GM21619 (cell line): ENCODE data around the gene CSNK1A1.
"Not testable (repeated sequence)": the region's sequence is repeated elsewhere in the genome, so short reads cannot be mapped to it uniquely, and the experiment has no call there.

ENCODE experiments used
- ATAC-seq: cut with Tn5 transposase; IDR thresholded peaks from one replicate; pipeline ENCODE4 v1.9.1; 2021; ENCODE audit not compliant: unreplicated experiment

The CSNK1A1 gene

DNA sequence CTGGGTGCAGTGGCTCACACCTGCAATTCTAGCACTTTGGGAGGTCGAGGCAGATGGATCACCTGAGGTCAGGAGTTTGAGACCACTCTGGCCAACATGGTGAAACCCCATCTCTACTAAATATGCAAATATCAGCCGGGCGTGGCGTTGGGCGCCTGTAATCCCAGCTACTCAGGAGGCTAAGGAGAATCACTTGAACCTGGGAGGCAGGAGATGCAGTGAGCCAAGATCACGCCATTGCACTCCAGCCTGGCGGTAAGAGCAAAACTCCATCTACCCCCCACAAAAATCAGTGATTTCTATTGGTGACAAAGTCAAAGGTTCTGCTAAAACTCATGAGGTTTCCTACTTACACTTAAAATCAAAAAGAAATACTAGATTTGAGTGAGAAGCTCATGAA lies 18.8 kb downstream of the CSNK1A1 start:
- no peak for ATAC-seq

DNA sequence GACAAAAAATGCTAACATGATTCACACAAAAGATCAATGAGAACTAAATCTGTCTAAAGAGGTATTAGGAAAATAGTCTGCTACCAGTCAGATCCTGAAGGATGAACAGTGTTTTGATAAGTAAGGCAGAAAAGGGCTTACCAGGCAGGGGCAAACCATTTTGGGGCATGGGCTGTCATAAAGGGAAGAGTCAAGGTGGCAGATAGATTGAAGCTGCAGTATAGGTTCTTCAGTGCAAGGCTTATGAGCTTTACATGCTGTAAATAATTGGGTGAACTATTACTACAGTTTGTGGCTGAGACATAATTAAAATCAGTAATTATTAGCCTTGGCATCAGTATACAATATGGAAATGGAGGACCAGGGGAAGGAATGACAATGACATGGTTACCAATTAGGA lies 21.8 kb downstream of the CSNK1A1 start:
- ATAC-seq, result no peak

- no peak for ATAC-seq
Observed at GRCh38 chr5:149528281-149529060, 22.8 kb downstream of the CSNK1A1 start.

DNA sequence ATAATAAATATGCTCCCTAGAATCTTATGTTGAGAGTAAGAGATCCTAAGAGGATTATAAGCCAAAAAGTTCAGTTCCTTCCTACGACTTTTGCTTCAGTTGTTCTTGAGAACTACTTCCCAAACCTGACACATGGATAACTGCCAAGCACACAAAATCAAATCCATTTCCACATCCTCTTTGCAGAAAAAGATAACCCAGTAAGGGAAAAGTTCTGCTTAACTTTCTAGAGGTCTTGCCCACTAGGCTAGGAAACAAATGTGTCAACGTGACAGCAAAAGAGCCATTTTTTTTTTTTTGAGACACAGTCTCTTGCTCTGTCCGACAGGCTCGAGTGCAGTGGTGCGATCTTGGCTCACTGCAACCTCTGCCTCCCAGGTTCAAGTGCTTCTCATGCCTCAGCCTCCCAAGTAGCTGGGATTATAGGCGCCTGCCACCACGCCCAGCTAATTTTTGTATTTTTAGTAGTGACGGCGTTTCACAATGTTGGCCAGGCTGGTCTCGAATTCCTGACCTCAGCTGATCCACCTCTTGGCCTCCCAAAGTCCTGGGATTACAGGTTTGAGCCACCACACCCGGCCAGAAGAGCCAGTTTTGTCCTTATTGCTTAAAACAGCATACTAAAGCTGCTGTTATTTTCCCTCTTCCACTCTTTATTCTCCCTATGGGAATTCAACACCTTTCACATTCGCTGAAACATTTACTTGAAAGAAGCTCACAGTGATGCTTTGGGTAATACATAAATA lies 24.2 kb downstream of the CSNK1A1 start:
- ATAC-seq, result no peak

GRCh38 chr5:149521739-149522685 lies 29.2 kb downstream of the CSNK1A1 start:
- no peak for ATAC-seq

GRCh38 chr5:149519601-149520000 lies 31.6 kb downstream of the CSNK1A1 start:
- no peak for ATAC-seq

DNA sequence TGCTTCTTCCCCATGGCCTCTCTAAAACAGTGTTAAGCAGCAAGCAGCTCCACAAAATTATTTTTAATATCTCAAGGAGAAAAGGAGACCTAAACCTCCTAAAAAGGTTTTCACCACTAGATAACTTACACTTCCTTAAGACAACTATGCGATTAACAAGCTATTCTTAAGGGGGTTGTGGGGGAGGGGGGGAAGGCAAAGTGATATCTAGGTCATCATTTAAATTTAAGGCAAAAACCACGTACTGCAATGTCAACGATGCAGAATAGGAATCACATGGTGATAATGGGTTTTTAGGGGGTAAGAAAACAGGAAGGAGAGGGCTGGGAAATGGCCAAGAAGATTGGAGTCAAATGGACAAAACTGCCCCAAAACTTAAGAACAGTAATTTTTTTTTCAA lies 32.6 kb downstream of the CSNK1A1 start:
- no peak for ATAC-seq

DNA sequence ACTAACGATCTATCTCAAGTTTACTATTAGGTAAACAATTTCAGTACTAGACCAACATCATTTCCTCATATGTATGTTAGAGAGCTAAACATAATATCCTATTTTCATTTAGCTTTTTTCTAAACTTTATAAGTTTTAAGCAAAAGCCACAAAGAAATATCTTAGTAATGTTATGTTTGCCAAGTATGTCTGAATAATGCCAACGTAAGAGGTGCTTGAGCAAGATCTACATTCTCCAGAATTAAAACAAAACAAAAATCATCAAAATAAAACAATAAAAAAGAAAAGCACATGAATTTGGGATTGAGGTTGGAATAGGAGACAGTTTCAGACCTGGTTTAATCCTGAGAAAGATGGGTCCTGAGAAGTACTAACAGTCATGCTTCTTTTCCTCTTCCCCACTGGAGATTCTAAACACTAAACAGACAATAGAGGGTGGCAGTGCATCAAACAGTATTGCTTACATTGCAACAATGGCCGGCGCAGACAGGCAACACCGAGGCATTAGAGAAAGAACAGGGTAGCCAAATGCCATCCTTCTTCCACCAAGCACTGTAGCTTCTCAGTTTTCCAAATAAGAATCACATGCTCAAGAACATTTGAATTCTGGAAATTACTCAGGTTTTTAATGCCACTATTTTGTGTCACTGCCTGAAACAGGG lies 33.6 kb downstream of the CSNK1A1 start:
- no peak for ATAC-seq

GRCh38 chr5:149514512-149514911 lies 36.7 kb downstream of the CSNK1A1 start:
- ATAC-seq, result no peak

GRCh38 chr5:149513372-149513947 lies 37.8 kb downstream of the CSNK1A1 start:
- not testable (repeated sequence) for ATAC-seq

- ATAC-seq, result no peak
Observed at GRCh38 chr5:149510136-149510535, 41.1 kb downstream of the CSNK1A1 start.

- ATAC-seq, result no peak
Observed at GRCh38 chr5:149504677-149505076, 46.6 kb downstream of the CSNK1A1 start.

DNA sequence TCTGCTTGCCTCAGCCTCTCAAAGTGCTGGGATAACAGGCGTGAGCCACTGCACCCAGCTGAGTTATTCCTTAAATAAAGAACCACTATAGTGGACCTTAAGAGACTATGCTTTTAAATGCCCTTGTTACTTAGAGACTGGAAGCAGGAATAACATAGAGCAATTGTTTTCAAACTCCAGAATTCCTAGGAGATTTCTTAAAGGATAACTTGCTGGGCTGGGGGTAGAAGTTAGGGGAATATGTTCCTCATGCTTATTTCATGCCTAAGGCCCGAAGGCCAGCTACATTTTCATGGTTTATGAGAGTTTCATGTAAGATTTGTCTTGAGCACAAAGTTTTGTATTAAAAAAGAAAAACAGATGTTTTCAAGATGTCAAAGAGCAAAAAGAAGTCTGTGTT lies 48.2 kb downstream of the CSNK1A1 start:
- no peak for ATAC-seq

DNA sequence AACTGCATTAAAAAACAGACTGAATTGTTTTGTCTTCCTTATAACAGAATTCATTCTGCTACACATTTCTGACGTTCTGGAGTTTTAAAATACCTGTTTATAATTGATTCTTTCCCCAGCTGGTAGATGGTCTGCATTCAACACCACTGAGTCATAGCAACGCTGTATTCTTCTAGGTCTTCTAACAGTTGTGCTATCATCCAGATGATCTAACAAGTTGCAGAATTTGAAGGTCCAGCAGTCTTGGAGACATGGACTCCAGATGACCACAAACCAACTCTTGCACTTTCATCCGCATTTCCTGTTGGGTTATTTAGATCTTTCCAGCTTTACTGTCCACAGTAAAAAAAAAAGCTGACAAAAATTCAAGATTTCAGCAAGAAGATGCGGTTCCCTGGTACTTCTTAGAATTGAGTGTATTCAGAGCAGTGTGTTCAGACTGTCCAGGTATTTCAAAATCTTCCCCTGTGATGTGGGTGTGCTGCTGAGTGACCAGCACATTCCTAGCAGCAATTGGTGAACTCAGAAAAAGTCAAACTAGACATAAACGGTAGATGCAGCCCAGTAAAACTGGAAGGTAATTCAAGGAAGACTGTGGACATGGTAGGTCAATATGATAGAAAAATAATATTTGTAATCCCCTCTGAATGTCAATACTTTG lies 50.2 kb downstream of the CSNK1A1 start:
- ATAC-seq, result no peak

GRCh38 chr5:149498724-149499336 lies 52.4 kb downstream of the CSNK1A1 start:
- no peak for ATAC-seq

GRCh38 chr5:149497357-149497756 lies 53.9 kb downstream of the CSNK1A1 start:
- no peak for ATAC-seq

- no peak for ATAC-seq
Observed at GRCh38 chr5:149496917-149497316, 54.3 kb downstream of the CSNK1A1 start.

GRCh38 chr5:149496166-149496565 lies 55.1 kb downstream of the CSNK1A1 start:
- ATAC-seq, result no peak

DNA sequence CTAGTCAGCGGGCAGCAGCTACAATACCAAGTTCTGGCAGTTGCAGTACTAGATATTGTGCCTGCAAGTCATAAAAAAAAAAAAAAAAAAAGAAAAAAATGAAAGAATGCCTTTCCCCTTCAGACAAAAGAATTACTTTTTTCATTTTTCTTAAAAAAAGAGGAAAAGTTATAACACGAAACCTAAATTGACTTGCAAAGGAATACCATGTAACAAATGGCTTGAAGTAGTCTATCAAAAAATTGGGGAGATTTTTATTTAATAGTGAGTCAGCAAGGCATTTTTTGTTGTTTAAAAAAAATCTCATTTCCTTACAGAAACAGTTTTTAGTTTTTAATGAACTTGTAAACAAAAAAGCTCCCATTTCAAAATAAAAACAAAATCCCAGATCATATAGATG lies 55.6 kb downstream of the CSNK1A1 start:
- ATAC-seq, result no peak
